Measurements from ENCODE around the gene CENPO.

GRCh38 chr2:24744356-24744755, 48.9 kb upstream of the CENPO start:
- TF ChIP-seq EZH2 (IDR thresholded peaks at IDR 0.05; ENCODE audit: insufficient read depth, poor library complexity, severe bottlenecking): no peak
- no peak for TF ChIP-seq EZH2phosphoT487 (IDR thresholded peaks at IDR 0.05; ENCODE audit: insufficient read depth, low read depth)

Data from GM23248 (cell line).